ENCODE data around the gene CTXN3. TPM values are rescaled to one million over a fixed set of nuclear protein-coding genes. Genes with fewer than 3 reads are reported as not detected.

Gene CTXN3
- total RNA-seq, 1 donor from 2014 or later: not detected

DNA sequence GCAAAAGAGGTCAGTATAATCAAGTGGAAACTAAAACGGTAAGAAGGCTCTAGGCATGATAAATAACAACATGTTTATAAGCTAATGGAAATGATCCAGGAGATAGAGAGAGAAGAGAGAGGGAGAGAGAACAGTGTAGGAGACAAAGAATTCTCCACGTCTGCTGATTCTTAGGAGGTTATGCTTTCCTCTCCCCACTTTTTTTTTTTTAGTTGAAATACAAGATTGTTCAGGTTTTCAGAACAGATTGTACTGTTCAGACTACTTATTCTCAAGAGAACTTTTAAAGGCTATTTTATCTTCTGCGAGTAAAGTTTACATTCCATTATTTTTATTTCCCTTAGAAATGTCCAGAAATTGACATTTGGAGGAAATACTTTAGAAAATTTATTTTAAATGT, 58.3 kb downstream of the CTXN3 start:
- FAIRE-seq (no peak), DNase-seq (ENCODE audit: low read depth) (no peak)
- H3K27me3 ChIP-seq (ENCODE audit: control insufficient read depth, insufficient read depth, low read length): no peaks in the 10 kb centered on the region
- H3K36me3 ChIP-seq (ENCODE audit: control insufficient read depth, insufficient read depth, low read length): no peaks in the 10 kb centered on the region
- TF ChIP-seq, protein P1, sequence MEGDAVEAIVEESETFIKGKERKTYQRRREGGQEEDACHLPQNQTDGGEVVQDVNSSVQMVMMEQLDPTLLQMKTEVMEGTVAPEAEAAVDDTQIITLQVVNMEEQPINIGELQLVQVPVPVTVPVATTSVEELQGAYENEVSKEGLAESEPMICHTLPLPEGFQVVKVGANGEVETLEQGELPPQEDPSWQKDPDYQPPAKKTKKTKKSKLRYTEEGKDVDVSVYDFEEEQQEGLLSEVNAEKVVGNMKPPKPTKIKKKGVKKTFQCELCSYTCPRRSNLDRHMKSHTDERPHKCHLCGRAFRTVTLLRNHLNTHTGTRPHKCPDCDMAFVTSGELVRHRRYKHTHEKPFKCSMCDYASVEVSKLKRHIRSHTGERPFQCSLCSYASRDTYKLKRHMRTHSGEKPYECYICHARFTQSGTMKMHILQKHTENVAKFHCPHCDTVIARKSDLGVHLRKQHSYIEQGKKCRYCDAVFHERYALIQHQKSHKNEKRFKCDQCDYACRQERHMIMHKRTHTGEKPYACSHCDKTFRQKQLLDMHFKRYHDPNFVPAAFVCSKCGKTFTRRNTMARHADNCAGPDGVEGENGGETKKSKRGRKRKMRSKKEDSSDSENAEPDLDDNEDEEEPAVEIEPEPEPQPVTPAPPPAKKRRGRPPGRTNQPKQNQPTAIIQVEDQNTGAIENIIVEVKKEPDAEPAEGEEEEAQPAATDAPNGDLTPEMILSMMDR (IDR thresholded peaks at IDR 0.05; ENCODE audit: insufficient read depth, low read length, severe bottlenecking): no peak
- H3K4me3 ChIP-seq (ENCODE audit: low read depth, low read length): no peak overlapping the region

Other genes with a start within 250 kb of the CTXN3 start
- gene PRRC1, start 131.4 kb upstream of the CTXN3 start, total RNA-seq: 43.7 and 47.0 TPM in 2 replicates
- not detected in 2 replicates for gene CCDC192, start 54.3 kb downstream of the CTXN3 start, total RNA-seq

Measured in bronchial epithelial cell (primary cell).